Neural cell (in vitro differentiated cells): Measurements from ENCODE around the gene HS3ST1. TPM values are rescaled to one million over a fixed set of nuclear protein-coding genes. Genes with fewer than 3 reads are reported as not detected.

ENCODE experiments used
- H2AFZ ChIP-seq: fragments of 200-600, 300-800 bp; sonication (generic), shearing (Covaris generic); 2 replicates; pipeline ENCODE4 v1.6.0; 2014; ENCODE audit warnings: low read depth, mild to moderate bottlenecking, antibody characterized with exemption, low read length, moderate library complexity
- H3F3A ChIP-seq: fragments of 200-600 bp; shearing (Covaris generic); 2 replicates; pipeline ENCODE4 v1.6.1; 2016; ENCODE audit warnings: mild to moderate bottlenecking, moderate library complexity, mixed read lengths, antibody characterized with exemption, low read length; ENCODE audit not compliant: insufficient read depth, poor library complexity, severe bottlenecking
- H3K27ac ChIP-seq: fragments of 200-600, 300-800 bp; sonication (generic), shearing (Covaris generic); 2 replicates; pipeline ENCODE4 v1.5.1; 2014; ENCODE audit warnings: mild to moderate bottlenecking, low read length, moderate library complexity
- H3K27me3 ChIP-seq: fragments of 300-800, 200-600 bp; sonication (generic), shearing (Covaris generic); 2 replicates; pipeline ENCODE4 v1.6.0; 2014; ENCODE audit warnings: mild to moderate bottlenecking, low read depth, low read length, moderate library complexity; ENCODE audit not compliant: insufficient read depth
- H3K36me3 ChIP-seq: fragments of 300-800, 200-600 bp; sonication (generic), shearing (Covaris generic); 2 replicates; pipeline ENCODE4 v1.5.1; 2014; ENCODE audit warnings: mild to moderate bottlenecking, antibody characterized with exemption, low read length, moderate library complexity; ENCODE audit not compliant: insufficient read depth
- H3K4me2 ChIP-seq: fragments of 300-800, 200-600 bp; sonication (generic), shearing (Covaris generic); 2 replicates; pipeline ENCODE4 v1.6.0; 2014; ENCODE audit warnings: mild to moderate bottlenecking, low read length
- H3K4me3 ChIP-seq: fragments of 300-800, 200-600 bp; sonication (generic), shearing (Covaris generic); 2 replicates; pipeline ENCODE4 v1.5.1; 2014; ENCODE audit warnings: mild to moderate bottlenecking, low read length, moderate library complexity
- H3K79me2 ChIP-seq: fragments of 200-600 bp; shearing (Covaris generic); replicated peaks from 2 replicates; pipeline ENCODE4 v1.6.0; 2014; ENCODE audit warnings: mild to moderate bottlenecking, low read length, moderate library complexity; ENCODE audit not compliant: insufficient read depth
- H3K9ac ChIP-seq: fragments of 300-800, 200-600 bp; sonication (generic), shearing (Covaris generic); 2 replicates; pipeline ENCODE4 v1.6.1; 2016; ENCODE audit warnings: mild to moderate bottlenecking, low read length, mixed read lengths
- H3K9me2 ChIP-seq: fragments of 200-600 bp; shearing (Covaris generic); 2 replicates; pipeline ENCODE4 v1.6.1; 2016; ENCODE audit warnings: mild to moderate bottlenecking, low read length, mixed read lengths; ENCODE audit not compliant: insufficient read depth
- H3K9me3 ChIP-seq: fragments of 200-600, 300-800 bp; sonication (generic), shearing (Covaris generic); 2 replicates; pipeline ENCODE4 v1.6.1; 2016; ENCODE audit warnings: mild to moderate bottlenecking, mixed run types, low read length, moderate library complexity, mixed read lengths
- H4K20me1 ChIP-seq: fragments of 200-600 bp; shearing (Covaris generic); 2 replicates; pipeline ENCODE4 v1.6.1; 2016; ENCODE audit warnings: mild to moderate bottlenecking, mixed run types; ENCODE audit not compliant: insufficient read depth
- CTCF ChIP-seq: fragments of 450-650 bp; IDR thresholded peaks from 2 replicates; pipeline ENCODE4 v1.5.1; 2014; ENCODE audit warnings: antibody characterized with exemption, mild to moderate bottlenecking, moderate library complexity; ENCODE audit not compliant: poor library complexity, severe bottlenecking
- EP300 ChIP-seq: fragments of 450-650 bp; conservative IDR thresholded peaks from 2 replicates; pipeline ENCODE4 v1.6.1; 2014; ENCODE audit warnings: antibody characterized with exemption, mild to moderate bottlenecking, moderate library complexity; ENCODE audit not compliant: poor library complexity, severe bottlenecking
- EZH2 ChIP-seq: fragments of 200-600, 300-800 bp; shearing (Covaris generic), sonication (generic); IDR thresholded peaks from 2 replicates; pipeline ENCODE4 v1.6.1; 2014; ENCODE audit warnings: antibody characterized with exemption, low read length, borderline replicate concordance, mild to moderate bottlenecking; ENCODE audit not compliant: insufficient read depth, poor library complexity, severe bottlenecking
- MXI1 ChIP-seq: fragments of 450-650 bp; conservative IDR thresholded peaks from 2 replicates; pipeline ENCODE4 v1.6.1; 2014; ENCODE audit warnings: antibody characterized with exemption, mild to moderate bottlenecking; ENCODE audit not compliant: poor library complexity, severe bottlenecking
- POLR2AphosphoS5 ChIP-seq: IDR thresholded peaks from 2 replicates; pipeline ENCODE4 v1.6.1; 2012
- RAD21 ChIP-seq: fragments of 450-650 bp; conservative IDR thresholded peaks from 2 replicates; pipeline ENCODE4 v1.6.1; 2014; ENCODE audit warnings: antibody characterized with exemption, mild to moderate bottlenecking, moderate library complexity
- REST ChIP-seq: IDR thresholded peaks from 2 replicates; pipeline ENCODE4 v1.6.1; 2012; ENCODE audit warnings: borderline replicate concordance
- SMC3 ChIP-seq: fragments of 450-650 bp; conservative IDR thresholded peaks from 2 replicates; pipeline ENCODE4 v1.6.1; 2014; ENCODE audit warnings: antibody characterized with exemption, mild to moderate bottlenecking, moderate library complexity; ENCODE audit not compliant: poor library complexity
- TAF1 ChIP-seq: IDR thresholded peaks from 2 replicates; pipeline ENCODE4 v1.6.1; 2012; ENCODE audit warnings: low read depth
- polyA plus RNA-seq: library from polyadenylated mRNA; depleted of rRNA; stranded (reverse); fragments of >200 nt; gene quantifications from 2 replicates; pipeline ENCODE4 v1.2.3, GENCODE V29; 2014

The HS3ST1 gene
- polyA plus RNA-seq, 1 donor from 2014 or later, result 0.35 TPM

GRCh38 chr4:11407551-11407950, 21.1 kb downstream of the HS3ST1 start:
- H3K79me2 ChIP-seq, result no peaks in the 10 kb centered on the region
- H3K9me2 ChIP-seq, result no peaks in the 10 kb centered on the region
- no peaks in the 10 kb centered on the region for H3F3A ChIP-seq
- H3K36me3 ChIP-seq, result no peaks in the 10 kb centered on the region
- no peak overlapping the region for H3K27ac ChIP-seq
- no peak overlapping the region for H3K9ac ChIP-seq
- no peak overlapping the region for H3K4me2 ChIP-seq
- H3K4me3 ChIP-seq, result no peak overlapping the region
- no peaks in the 10 kb centered on the region for H3K9me3 ChIP-seq
- no peaks in the 10 kb centered on the region for H4K20me1 ChIP-seq
- H3K27me3 ChIP-seq, result no peaks in the 10 kb centered on the region
- TF ChIP-seq POLR2AphosphoS5, result no peak
- TF ChIP-seq TAF1, result no peak
- no peak for TF ChIP-seq RAD21
- no peak overlapping the region for H2AFZ ChIP-seq

- TF ChIP-seq RAD21, result no peak
- TF ChIP-seq SMC3, result no peak
- TF ChIP-seq EZH2, result no peak
- TF ChIP-seq MXI1, result no peak
- no peak for TF ChIP-seq TAF1
- no peak for TF ChIP-seq CTCF
- TF ChIP-seq EP300, result no peak
- no peak for TF ChIP-seq REST
- no peak for TF ChIP-seq POLR2AphosphoS5
- no peaks in the 10 kb centered on the region for H3K9me3 ChIP-seq
- H3K4me2 ChIP-seq, result no peak overlapping the region
- no peaks in the 10 kb centered on the region for H4K20me1 ChIP-seq
- H3K36me3 ChIP-seq, result no peaks in the 10 kb centered on the region
- no peaks in the 10 kb centered on the region for H3K9me2 ChIP-seq
- no peaks in the 10 kb centered on the region for H3K79me2 ChIP-seq
- no peak overlapping the region for H3K27ac ChIP-seq
- no peak overlapping the region for H3K9ac ChIP-seq
- no peak overlapping the region for H3K4me3 ChIP-seq
- no peak overlapping the region for H2AFZ ChIP-seq
- H3K27me3 ChIP-seq, result no peaks in the 10 kb centered on the region
- no peaks in the 10 kb centered on the region for H3F3A ChIP-seq
Measured at GRCh38 chr4:11404431-11404830, 24.3 kb downstream of the HS3ST1 start.

GRCh38 chr4:11402192-11402591, 26.5 kb downstream of the HS3ST1 start:
- Histone ChIP-seq H3K79me2 (no peaks in the 10 kb centered on the region), H3K27me3 (no peaks in the 10 kb centered on the region), H3K9me2 (no peaks in the 10 kb centered on the region), H3K9ac (no peak overlapping the region), H3F3A (no peaks in the 10 kb centered on the region), H3K4me3 (no peak overlapping the region), H4K20me1 (no peaks in the 10 kb centered on the region), H3K4me2 (no peak overlapping the region), H3K9me3 (no peaks in the 10 kb centered on the region), H3K36me3 (no peaks in the 10 kb centered on the region), H3K27ac (no peak overlapping the region), H2AFZ (no peak overlapping the region)
- no peak for TF ChIP-seq RAD21
- no peak for TF ChIP-seq EP300
- TF ChIP-seq CTCF, result no peak
- no peak for TF ChIP-seq SMC3
- no peak for TF ChIP-seq MXI1
- no peak for TF ChIP-seq TAF1
- TF ChIP-seq REST, result no peak
- TF ChIP-seq EZH2, result no peak
